ENCODE measurements around the gene TMEM121.
"Not testable (repeated sequence)": the region's sequence is repeated elsewhere in the genome, so short reads cannot be mapped to it uniquely, and the experiment has no call there.

Gene TMEM121

GRCh38 chr14:105554022-105554421 lies 27.6 kb downstream of the TMEM121 start:
- H3K4me3 ChIP-seq (replicated peaks; ENCODE audit: low read depth, low read length) = no peak overlapping the region
- no peak for DNase-seq (ENCODE audit: extremely low read depth, low read depth)
- TF ChIP-seq CTCF (IDR thresholded peaks at IDR 0.05; ENCODE audit: low read depth, low read length, missing control alignments) = no peak

GRCh38 chr14:105554523-105554922 lies 28.1 kb downstream of the TMEM121 start:
- DNase-seq (ENCODE audit: extremely low read depth, low read depth) = no peak

GRCh38 chr14:105557671-105558070 lies 31.3 kb downstream of the TMEM121 start:
- not testable (repeated sequence) for DNase-seq (ENCODE audit: extremely low read depth, low read depth); H3K4me3 ChIP-seq (replicated peaks; ENCODE audit: low read depth, low read length)

More at GRCh38 chr14:105554523-105554922, 28.1 kb downstream of the TMEM121 start:
- no peak for TF ChIP-seq CTCF (IDR thresholded peaks at IDR 0.05; ENCODE audit: low read depth, low read length, missing control alignments)
- no peak overlapping the region for H3K4me3 ChIP-seq (replicated peaks; ENCODE audit: low read depth, low read length)

- not testable (repeated sequence) for DNase-seq (ENCODE audit: extremely low read depth, low read depth); H3K4me3 ChIP-seq (replicated peaks; ENCODE audit: low read depth, low read length)
Observed at GRCh38 chr14:105558449-105559154, 32.2 kb downstream of the TMEM121 start.

GRCh38 chr14:105559384-105560047 lies 33.1 kb downstream of the TMEM121 start:
- H3K4me3 ChIP-seq (replicated peaks; ENCODE audit: low read depth, low read length); DNase-seq (ENCODE audit: extremely low read depth, low read depth): not testable (repeated sequence)

- DNase-seq (ENCODE audit: extremely low read depth, low read depth); H3K4me3 ChIP-seq (replicated peaks; ENCODE audit: low read depth, low read length): not testable (repeated sequence)
Observed at GRCh38 chr14:105560048-105560669, 33.8 kb downstream of the TMEM121 start.

- H3K4me3 ChIP-seq (replicated peaks; ENCODE audit: low read depth, low read length) = not testable (repeated sequence)
Observed at GRCh38 chr14:105561345-105561744, 35.0 kb downstream of the TMEM121 start.

GRCh38 chr14:105562713-105563346 lies 36.4 kb downstream of the TMEM121 start:
- H3K4me3 ChIP-seq (replicated peaks; ENCODE audit: low read depth, low read length) = no peak overlapping the region
- DNase-seq (ENCODE audit: extremely low read depth, low read depth) = no peak
- no peak for TF ChIP-seq CTCF (IDR thresholded peaks at IDR 0.05; ENCODE audit: low read depth, low read length, missing control alignments)

More at GRCh38 chr14:105561345-105561744, 35.0 kb downstream of the TMEM121 start:
- DNase-seq (ENCODE audit: extremely low read depth, low read depth) = not testable (repeated sequence)

- no peak for TF ChIP-seq CTCF (IDR thresholded peaks at IDR 0.05; ENCODE audit: low read depth, low read length, missing control alignments)
- no peak overlapping the region for H3K4me3 ChIP-seq (replicated peaks; ENCODE audit: low read depth, low read length)
- DNase-seq (ENCODE audit: extremely low read depth, low read depth) = no peak
Observed at GRCh38 chr14:105563347-105563737, 37.0 kb downstream of the TMEM121 start.

GRCh38 chr14:105564536-105564935 lies 38.2 kb downstream of the TMEM121 start:
- not testable (repeated sequence) for H3K4me3 ChIP-seq (replicated peaks; ENCODE audit: low read depth, low read length); DNase-seq (ENCODE audit: extremely low read depth, low read depth)

GRCh38 chr14:105565185-105565919 lies 39.0 kb downstream of the TMEM121 start:
- H3K4me3 ChIP-seq (replicated peaks; ENCODE audit: low read depth, low read length); DNase-seq (ENCODE audit: extremely low read depth, low read depth): not testable (repeated sequence)

All from HFF-Myc (cell line).